HEK293 (cell line): ENCODE results near the gene SMIM5.

Experiments used
- BCL11A ChIP-seq: fragments of 450-650 bp; formaldehyde crosslinking; IDR thresholded peaks from 2 replicates; pipeline ENCODE4 v1.5.1; 2016; ENCODE audit warnings: low read depth, missing biosample characterization, missing genetic modification characterization
- GLIS2 ChIP-seq: fragments of 450-650 bp; formaldehyde crosslinking; IDR thresholded peaks from 2 replicates; pipeline ENCODE4 v1.5.1; 2016; ENCODE audit warnings: missing biosample characterization, missing genetic modification characterization
- INSM2 ChIP-seq: fragments of 450-650 bp; formaldehyde crosslinking; IDR thresholded peaks from 2 replicates; pipeline ENCODE4 v1.5.1; 2016; ENCODE audit warnings: missing biosample characterization, missing genetic modification characterization
- PRDM1 ChIP-seq: fragments of 450-650 bp; formaldehyde crosslinking; IDR thresholded peaks from 2 replicates; pipeline ENCODE4; 2016; ENCODE audit warnings: missing biosample characterization, missing genetic modification characterization
- PRDM10 ChIP-seq: fragments of 450-650 bp; formaldehyde crosslinking; IDR thresholded peaks from 2 replicates; pipeline ENCODE4 v1.5.1; 2016; ENCODE audit warnings: missing biosample characterization, missing genetic modification characterization
- PRDM2 ChIP-seq: fragments of 450-650 bp; formaldehyde crosslinking; IDR thresholded peaks from 2 replicates; pipeline ENCODE4 v1.5.1; 2016; ENCODE audit warnings: missing biosample characterization, missing genetic modification characterization, borderline replicate concordance
- SALL2 ChIP-seq: fragments of 450-650 bp; formaldehyde crosslinking; IDR thresholded peaks from 2 replicates; pipeline ENCODE4 v1.5.0; 2017; ENCODE audit warnings: missing biosample characterization, mild to moderate bottlenecking, missing genetic modification characterization, borderline replicate concordance
- TCF7L2 ChIP-seq: IDR thresholded peaks from 2 replicates; pipeline ENCODE4 v1.6.1; 2011; ENCODE audit warnings: low read depth, mild to moderate bottlenecking, inconsistent platforms, low read length, moderate library complexity, borderline replicate concordance
- ZBTB17 ChIP-seq: fragments of 450-650 bp; formaldehyde crosslinking; IDR thresholded peaks from 2 replicates; pipeline ENCODE4 v1.5.1; 2016; ENCODE audit warnings: missing biosample characterization, missing genetic modification characterization
- ZBTB21 ChIP-seq: fragments of 450-650 bp; formaldehyde crosslinking; IDR thresholded peaks from 2 replicates; pipeline ENCODE4 v1.5.1; 2017; ENCODE audit warnings: missing biosample characterization, missing genetic modification characterization
- ZNF146 ChIP-seq: fragments of 450-650 bp; formaldehyde crosslinking; IDR thresholded peaks from 2 replicates; pipeline ENCODE4 v1.5.1; 2016; ENCODE audit warnings: missing biosample characterization, missing genetic modification characterization
- ZNF18 ChIP-seq: fragments of 450-650 bp; formaldehyde crosslinking; IDR thresholded peaks from 2 replicates; pipeline ENCODE4 v1.5.1; 2016; ENCODE audit warnings: missing biosample characterization, missing genetic modification characterization
- ZNF211 ChIP-seq: fragments of 450-650 bp; formaldehyde crosslinking; IDR thresholded peaks from 2 replicates; pipeline ENCODE4 v1.5.1; 2016; ENCODE audit warnings: low read depth, missing biosample characterization, missing genetic modification characterization
- ZNF26 ChIP-seq: fragments of 450-650 bp; formaldehyde crosslinking; IDR thresholded peaks from 2 replicates; pipeline ENCODE4 v1.5.1; 2016; ENCODE audit warnings: missing biosample characterization, missing genetic modification characterization
- ZNF274 ChIP-seq, 2 experiments: fragments of 200-500 bp in 1 of 2; fragments of 450-650 bp in 1 of 2; sonication (Bioruptor generic) in 1 of 2; formaldehyde crosslinking in 1 of 2; IDR thresholded peaks; 2 replicates each; pipeline versions ENCODE4 v1.5.1 to v1.6.1; 2014 to 2016; ENCODE audit warnings: borderline replicate concordance in 1 of 2, inconsistent platforms in 1 of 2, low read length in 1 of 2, missing biosample characterization in 1 of 2, missing genetic modification characterization in 1 of 2
- ZNF350 ChIP-seq: fragments of 450-650 bp; formaldehyde crosslinking; IDR thresholded peaks from 2 replicates; pipeline ENCODE4 v1.5.0; 2017; ENCODE audit warnings: missing biosample characterization, mild to moderate bottlenecking, missing genetic modification characterization
- ZNF404 ChIP-seq: fragments of 450-650 bp; formaldehyde crosslinking; IDR thresholded peaks from 2 replicates; pipeline ENCODE4 v1.5.1; 2017; ENCODE audit warnings: missing biosample characterization, missing genetic modification characterization
- ZNF501 ChIP-seq: fragments of 450-650 bp; formaldehyde crosslinking; IDR thresholded peaks from 2 replicates; pipeline ENCODE4 v1.5.1; 2016; ENCODE audit warnings: missing biosample characterization, missing genetic modification characterization
- ZNF549 ChIP-seq: fragments of 450-650 bp; IDR thresholded peaks from 2 replicates; pipeline ENCODE4 v1.5.1; 2018; ENCODE audit warnings: missing biosample characterization, missing genetic modification characterization, mild to moderate bottlenecking, inconsistent platforms, moderate library complexity
- ZNF571 ChIP-seq: fragments of 450-650 bp; formaldehyde crosslinking; IDR thresholded peaks from 2 replicates; pipeline ENCODE4 v1.5.0; 2017; ENCODE audit warnings: missing biosample characterization, missing genetic modification characterization
- ZNF600 ChIP-seq: fragments of 450-650 bp; formaldehyde crosslinking; IDR thresholded peaks from 2 replicates; pipeline ENCODE4 v1.5.1; 2016; ENCODE audit warnings: missing biosample characterization, missing genetic modification characterization
- ZNF624 ChIP-seq: fragments of 450-650 bp; formaldehyde crosslinking; IDR thresholded peaks from 2 replicates; pipeline ENCODE4 v1.5.1; 2017; ENCODE audit warnings: missing biosample characterization, missing genetic modification characterization
- ZNF626 ChIP-seq: fragments of 450-650 bp; sonication (Bioruptor Pico); formaldehyde crosslinking; IDR thresholded peaks from 2 replicates; pipeline ENCODE4 v1.5.1; 2018; ENCODE audit warnings: missing biosample characterization, missing genetic modification characterization, inconsistent platforms
- ZNF776 ChIP-seq: fragments of 450-650 bp; formaldehyde crosslinking; IDR thresholded peaks from 2 replicates; pipeline ENCODE4 v1.5.0; 2017; ENCODE audit warnings: missing biosample characterization, missing genetic modification characterization, borderline replicate concordance
- ZNF791 ChIP-seq: fragments of 450-650 bp; formaldehyde crosslinking; IDR thresholded peaks from 2 replicates; pipeline ENCODE4 v1.5.1; 2016; ENCODE audit warnings: missing biosample characterization, missing genetic modification characterization

The SMIM5 gene

GRCh38 chr17:75666959-75667790 lies 33.9 kb downstream of the SMIM5 start, which contains the start of the genes RECQL5 and SAP30BP (continued):
- TF ChIP-seq ZNF274 (IDR thresholded peaks at IDR 0.05; ENCODE audit: low read length), result no peak
- no peak for TF ChIP-seq ZNF274 (tag by site-specific recombination; IDR thresholded peaks at IDR 0.05; ENCODE audit: borderline replicate concordance)
- TF ChIP-seq TCF7L2, result no peak
- TF ChIP-seq ZNF501 (tag by site-specific recombination), result no peak
- TF ChIP-seq ZNF26 (tag by site-specific recombination), result no peak
- no peak for TF ChIP-seq ZNF18 (tag by site-specific recombination)
- peak; percentile 80 for TF ChIP-seq GLIS2 (tag by site-specific recombination)
- peak; percentile 32 for TF ChIP-seq ZNF146 (tag by site-specific recombination)
- no peak for TF ChIP-seq ZNF791 (tag by site-specific recombination)
- no peak for TF ChIP-seq ZNF404 (tag by site-specific recombination)
- TF ChIP-seq ZNF776, result no peak
- TF ChIP-seq SALL2, result no peak
- no peak for TF ChIP-seq ZNF350 (tag by site-specific recombination)
- peak; percentile 79 for TF ChIP-seq ZBTB21 (tag by site-specific recombination)
- no peak for TF ChIP-seq PRDM1 (tag by site-specific recombination)
- TF ChIP-seq ZNF549 (tag by site-specific recombination), result no peak
- no peak for TF ChIP-seq INSM2 (tag by site-specific recombination)
- no peak for TF ChIP-seq BCL11A
- TF ChIP-seq ZNF624, result no peak
- no peak for TF ChIP-seq ZNF211 (tag by site-specific recombination)
- no peak for TF ChIP-seq ZNF571
- TF ChIP-seq ZNF600 (tag by site-specific recombination), result peak; percentile 54; the same call in 1 of the 2 replicates
- TF ChIP-seq PRDM10 (tag by site-specific recombination), result peak; percentile 61
- TF ChIP-seq ZBTB17, result peak; percentile 88
- no peak for TF ChIP-seq ZNF626
- no peak for TF ChIP-seq PRDM2
